ENCODE measurements around the gene DGKQ. TPM values are rescaled to one million over a fixed set of nuclear protein-coding genes. Genes with fewer than 3 reads are reported as not detected.

DGKQ gene
- total RNA-seq, 1 experiment from 2014 or later = 22.0 TPM

DNA sequence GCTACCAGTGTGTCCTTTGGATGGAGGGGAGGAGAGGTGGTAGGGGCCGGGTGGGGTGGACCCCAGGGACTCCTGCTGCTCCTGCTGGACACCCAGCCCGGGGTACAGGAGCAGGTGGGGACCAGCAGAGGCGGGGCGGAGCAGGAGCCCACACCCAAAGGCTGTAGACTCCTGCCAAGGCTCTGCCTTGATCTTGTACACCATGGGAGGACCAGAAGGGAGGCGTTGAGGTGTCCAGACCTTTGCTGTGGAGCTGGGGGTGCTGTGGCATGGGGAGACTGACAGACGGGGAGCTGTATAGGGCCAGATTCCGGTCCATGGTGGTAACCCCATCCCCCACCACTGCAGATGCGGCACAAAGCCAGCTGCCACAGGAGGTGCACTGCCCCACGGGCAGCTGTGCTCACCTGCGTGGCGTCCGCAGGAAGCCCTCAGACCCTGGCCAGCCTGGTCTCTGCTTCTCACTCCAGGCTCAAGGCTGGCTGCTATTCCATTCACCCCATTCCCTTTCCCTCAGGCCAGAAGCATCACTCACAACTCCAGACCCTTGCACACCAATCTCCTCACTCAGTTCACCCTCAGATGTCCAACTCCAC lies 24.8 kb upstream of the DGKQ start:
- no peak for ATAC-seq
- no peak overlapping the region for H2AFZ ChIP-seq (ENCODE audit: low read depth, low read length, poor library complexity, severe bottlenecking)
- H3K27ac ChIP-seq (ENCODE audit: low read depth, low read length) = no peak overlapping the region
- no peak overlapping the region for H3K9ac ChIP-seq (ENCODE audit: low read length)
- H3K4me3 ChIP-seq (replicated peaks in 1 of 2; ENCODE audit: low read depth in 1 of 2, low read length in 2 of 2) = no peak overlapping the region
- TF ChIP-seq ZNF274 (IDR thresholded peaks at IDR 0.05; ENCODE audit: low read depth, low read length) (no peak), EZH2phosphoT487 (IDR thresholded peaks at IDR 0.05; ENCODE audit: borderline replicate concordance) (no peak), ZFX (IDR thresholded peaks at IDR 0.05) (no peak), POLR2A (IDR thresholded peaks at IDR 0.05; ENCODE audit: borderline replicate concordance, extremely low read depth, insufficient read depth, insufficient read length) (no peak), YY1 (IDR thresholded peaks at IDR 0.05; ENCODE audit: extremely low read depth, insufficient replicate concordance, low read depth, low read length) (no peak), SP1 (IDR thresholded peaks at IDR 0.05; ENCODE audit: low read depth) (no peak), POLR2AphosphoS5 (IDR thresholded peaks at IDR 0.05; ENCODE audit: low read depth, low read length) (no peak), SIN3A (IDR thresholded peaks at IDR 0.05; ENCODE audit: low read depth) (no peak), TCF7L2 (IDR thresholded peaks at IDR 0.05; ENCODE audit: borderline replicate concordance, extremely low read depth, insufficient read depth, insufficient read length) (no peak), EGR1 (IDR thresholded peaks at IDR 0.05; ENCODE audit: low read depth) (no peak), FOSL1 (IDR thresholded peaks at IDR 0.05; ENCODE audit: low read depth) (no peak), SRF (IDR thresholded peaks at IDR 0.05; ENCODE audit: low read depth) (no peak), JUND (IDR thresholded peaks at IDR 0.05) (no peak)
- TF ChIP-seq, protein P1, sequence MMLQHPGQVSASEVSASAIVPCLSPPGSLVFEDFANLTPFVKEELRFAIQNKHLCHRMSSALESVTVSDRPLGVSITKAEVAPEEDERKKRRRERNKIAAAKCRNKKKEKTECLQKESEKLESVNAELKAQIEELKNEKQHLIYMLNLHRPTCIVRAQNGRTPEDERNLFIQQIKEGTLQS (IDR thresholded peaks at IDR 0.05) = no peak
- no peak overlapping the region for H3K4me2 ChIP-seq (ENCODE audit: low read length)
- H3K79me2 ChIP-seq (ENCODE audit: insufficient read depth, low read length) = no peaks in the 10 kb centered on the region
- BruUV-seq (replicated peaks) = no TSS peak
- ChIA-PET CTCF (no interaction called here), POLR2A (no interaction called here), RAD21 (ENCODE audit: low non-redundant PET in 1 of 2, low total read pairs in 2 of 2, uncharacterized antibody in 2 of 2, unreplicated experiment in 2 of 2) (no interaction called here)
- no peaks in the 10 kb centered on the region for H4K20me1 ChIP-seq (ENCODE audit: insufficient read depth)
- no peaks in the 10 kb centered on the region for H3K36me3 ChIP-seq (ENCODE audit: control insufficient read depth in 1 of 2, insufficient read depth in 2 of 2, low read length in 2 of 2)
- no peaks in the 10 kb centered on the region for H3K9me2 ChIP-seq (ENCODE audit: insufficient read depth)
- H3K9me3 ChIP-seq (ENCODE audit: control insufficient read depth in 1 of 2, insufficient read depth in 1 of 2, low read depth in 1 of 2, low read length in 2 of 2) = no peaks in the 10 kb centered on the region
- no peak for DNase-seq (ENCODE audit: low read depth, low spot score)
- H3K27me3 ChIP-seq (ENCODE audit: insufficient read depth, low read length) = no peaks in the 10 kb centered on the region
- H3K4me1 ChIP-seq (ENCODE audit: control insufficient read depth in 1 of 2, insufficient read depth in 2 of 2, low read length in 2 of 2) = peaks cover 4 to 8% of the 10 kb centered on the region in 2 experiments
- intact Hi-C loops (cut with micrococcal nuclease) = no loop called here
